PC-9 (cell line): Measurements from ENCODE around the gene APOE. TPM values are rescaled to one million over a fixed set of nuclear protein-coding genes. Genes with fewer than 3 reads are reported as not detected.

ENCODE experiments used
- BruUV-seq: library from RNA; stranded (reverse); fragments of 400-500 nt; replicated peaks from 2 replicates; lab custom pipeline; 2021; lab: Mats Ljungman, UMichigan
- CTCF ChIA-PET: fragments of 300-600 bp; sonication (Branson Sonifier 250); formaldehyde crosslinking; loops from one replicate; lab custom pipeline; 2022; ENCODE audit warnings: antibody characterized with exemption; lab: Charles Lee
- POLR2A ChIA-PET: fragments of 300-600 bp; sonication (Branson Sonifier 250); formaldehyde crosslinking; loops from one replicate; lab custom pipeline; 2022; ENCODE audit warnings: antibody characterized with exemption; ENCODE audit not compliant: unreplicated experiment; lab: Charles Lee
- DNase-seq, 2 experiments: peaks; one replicate each; pipeline versions ENCODE4 v3.0.0 to v3.0.0-alpha.2; 2015 to 2022; ENCODE audit warnings: mixed read lengths in 1 of 2
- H2AFZ ChIP-seq: fragments of 200-600 bp; sonication (generic); 2 replicates; pipeline ENCODE4 v1.8.1; 2017; ENCODE audit warnings: antibody characterized with exemption
- H3F3A ChIP-seq: fragments of 200-600 bp; sonication (generic); 2 replicates; pipeline ENCODE4 v1.8.1; 2017; ENCODE audit warnings: antibody characterized with exemption, mild to moderate bottlenecking, low read depth; ENCODE audit not compliant: insufficient read depth
- H3K27ac ChIP-seq: fragments of 200-600 bp; sonication (generic); 2 replicates; pipeline ENCODE4 v1.6.1; 2016; ENCODE audit warnings: mixed run types
- H3K27me3 ChIP-seq: fragments of 200-600 bp; sonication (generic); 2 replicates; pipeline ENCODE4 v1.6.1; 2016; ENCODE audit warnings: low read depth, mixed run types; ENCODE audit not compliant: insufficient read depth
- H3K36me3 ChIP-seq: fragments of 200-600 bp; sonication (generic); 2 replicates; pipeline ENCODE4 v1.6.1; 2016; ENCODE audit warnings: low read depth, mixed run types
- H3K4me1 ChIP-seq: fragments of 200-600 bp; sonication (generic); replicated peaks from 2 replicates; pipeline ENCODE4 v1.6.1; 2016; ENCODE audit warnings: mixed run types; ENCODE audit not compliant: insufficient read depth
- H3K4me2 ChIP-seq: fragments of 200-600 bp; sonication (generic); 2 replicates; pipeline ENCODE4 v1.6.1; 2017; ENCODE audit warnings: mixed run types
- H3K4me3 ChIP-seq: fragments of 200-600 bp; sonication (generic); 2 replicates; pipeline ENCODE4 v1.6.1; 2016; ENCODE audit warnings: mixed run types
- H3K79me2 ChIP-seq: fragments of 200-600 bp; sonication (generic); 2 replicates; pipeline ENCODE4 v1.6.1; 2017; ENCODE audit warnings: low read depth, mixed run types
- H3K9me2 ChIP-seq: fragments of 200-600 bp; sonication (generic); 2 replicates; pipeline ENCODE4 v1.8.1; 2017; ENCODE audit warnings: mild to moderate bottlenecking; ENCODE audit not compliant: insufficient read depth
- H3K9me3 ChIP-seq: fragments of 200-600 bp; sonication (generic); 2 replicates; pipeline ENCODE4 v1.8.1; 2016; ENCODE audit warnings: low read depth; ENCODE audit not compliant: insufficient read depth
- H4K20me1 ChIP-seq: fragments of 200-600 bp; sonication (generic); 2 replicates; pipeline ENCODE4 v1.8.1; 2017; ENCODE audit not compliant: insufficient read depth
- EZH2 ChIP-seq: fragments of 200-600 bp; sonication (generic); IDR thresholded peaks from 2 replicates; pipeline ENCODE4 v1.8.0; 2017; ENCODE audit warnings: antibody characterized with exemption, low read depth
- intact Hi-C: fragments of 100-400 bp; cut with micrococcal nuclease; formaldehyde crosslinking; loops from one replicate; pipeline ENCODE4 v1.10.0; 2022; ENCODE audit not compliant: unreplicated experiment
- total RNA-seq: library from RNA; stranded (reverse); gene quantifications from 2 replicates; pipeline ENCODE4 v1.2.3, GENCODE V29; 2021
- TF ChIP-seq, protein P1 (sequence below): fragments of 200-600 bp; sonication (generic); conservative IDR thresholded peaks from 2 replicates; pipeline ENCODE4 v1.6.1; 2017; ENCODE audit warnings: mixed run types, antibody characterized with exemption, mild to moderate bottlenecking, moderate library complexity

Gene APOE
- total RNA-seq, 1 experiment from 2014 or later = 11.5 TPM

DNA sequence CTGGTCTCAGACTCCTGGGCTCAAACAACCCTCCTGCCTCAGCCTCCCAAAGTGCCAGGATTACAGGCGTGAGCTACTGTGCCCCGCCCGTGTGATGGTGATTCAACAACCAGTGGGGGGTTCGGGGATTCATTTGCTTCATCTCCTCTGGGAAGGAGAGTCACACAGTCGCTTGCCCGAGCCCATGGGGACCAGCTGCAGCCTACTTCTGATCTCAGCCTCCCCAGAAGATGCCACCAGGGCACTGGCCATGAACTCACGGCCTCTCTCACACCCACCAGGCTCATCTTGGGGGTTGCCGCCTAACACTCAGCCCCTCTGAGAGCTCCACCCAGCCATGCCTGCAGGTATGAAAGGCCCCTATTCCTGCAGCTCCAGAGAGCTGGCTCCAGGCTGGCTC, 7.8 kb upstream of the APOE start:
- Histone ChIP-seq H2AFZ (no peak overlapping the region), H3K4me3 (no peak overlapping the region), H3K27ac (no peak overlapping the region), H3F3A (peaks cover 63% of the 10 kb centered on the region), H3K4me2 (no peak overlapping the region), H4K20me1 (peaks cover 38% of the 10 kb centered on the region), H3K36me3 (peaks cover 58% of the 10 kb centered on the region), H3K4me1 (peaks cover 3% of the 10 kb centered on the region; the same call in 1 of the 2 replicates), H3K9me3 (no peaks in the 10 kb centered on the region), H3K9me2 (no peaks in the 10 kb centered on the region), H3K79me2 (peaks cover 33% of the 10 kb centered on the region), H3K27me3 (no peaks in the 10 kb centered on the region)
- ChIA-PET CTCF (no interaction called here), POLR2A (interaction anchor here (0.7 kb wide), 1 partner anchor 94 kb away, joined by 13 read pairs; no protein-coding TSS in a partner anchor)
- intact Hi-C loops = no loop called here
- no peak for DNase-seq
- BruUV-seq = no TSS peak
- no peak for TF ChIP-seq EZH2

DNA sequence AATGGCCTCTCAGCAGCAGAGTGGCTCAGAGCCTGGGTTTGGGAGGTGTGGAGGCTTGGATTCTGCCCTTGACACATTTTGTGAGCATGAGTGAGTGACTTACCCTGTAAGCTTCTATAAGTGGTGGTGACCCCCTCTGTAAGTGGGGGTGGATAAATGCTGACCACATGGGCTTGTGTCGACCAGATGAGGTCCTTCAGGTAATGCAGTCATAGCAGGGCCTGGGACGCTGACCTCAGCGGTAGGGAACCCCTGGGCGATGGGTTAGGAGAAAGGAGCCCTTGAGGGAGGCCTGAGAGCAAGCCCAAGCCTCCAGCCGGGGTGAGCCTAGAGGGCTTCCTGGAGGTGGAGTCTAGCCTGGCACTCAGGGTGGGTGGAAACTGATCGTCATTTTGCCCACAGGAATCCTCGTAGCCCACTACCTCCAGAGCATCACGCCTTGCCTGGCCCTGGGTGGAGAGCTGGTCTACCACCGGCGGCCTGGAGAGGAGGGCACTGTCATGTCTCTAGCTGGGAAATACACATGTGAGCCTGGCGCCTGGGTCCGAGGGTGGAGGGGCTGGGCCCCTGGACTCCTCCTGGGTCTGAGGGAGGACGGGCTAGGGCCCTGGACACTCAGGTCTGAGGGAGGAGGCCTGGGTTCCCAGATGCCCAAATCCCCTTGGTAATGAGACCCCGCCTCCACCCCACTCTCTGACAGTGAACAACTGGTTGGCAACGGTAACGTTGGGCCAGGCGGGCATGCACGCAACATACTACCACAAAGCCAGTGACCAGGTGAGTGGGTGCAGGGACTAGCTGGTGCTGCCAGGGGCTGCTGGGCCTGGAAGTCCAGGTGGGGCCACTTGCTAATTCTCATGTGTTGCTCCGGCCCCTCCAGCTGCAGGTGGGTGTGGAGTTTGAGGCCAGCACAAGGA, 5.0 kb upstream of the APOE start:
- Histone ChIP-seq H3K4me3 (no peak overlapping the region), H3K9me3 (no peaks in the 10 kb centered on the region), H3K9me2 (no peaks in the 10 kb centered on the region), H3K36me3 (peaks cover 38% of the 10 kb centered on the region), H2AFZ (no peak overlapping the region), H3K4me2 (no peak overlapping the region), H4K20me1 (peaks cover 46% of the 10 kb centered on the region), H3K4me1 (no peaks in the 10 kb centered on the region), H3K27ac (no peak overlapping the region), H3K27me3 (no peaks in the 10 kb centered on the region), H3K79me2 (peaks cover 10% of the 10 kb centered on the region; the same call in 1 of the 2 replicates), H3F3A (peaks cover 63% of the 10 kb centered on the region)
- TF ChIP-seq, protein P1, sequence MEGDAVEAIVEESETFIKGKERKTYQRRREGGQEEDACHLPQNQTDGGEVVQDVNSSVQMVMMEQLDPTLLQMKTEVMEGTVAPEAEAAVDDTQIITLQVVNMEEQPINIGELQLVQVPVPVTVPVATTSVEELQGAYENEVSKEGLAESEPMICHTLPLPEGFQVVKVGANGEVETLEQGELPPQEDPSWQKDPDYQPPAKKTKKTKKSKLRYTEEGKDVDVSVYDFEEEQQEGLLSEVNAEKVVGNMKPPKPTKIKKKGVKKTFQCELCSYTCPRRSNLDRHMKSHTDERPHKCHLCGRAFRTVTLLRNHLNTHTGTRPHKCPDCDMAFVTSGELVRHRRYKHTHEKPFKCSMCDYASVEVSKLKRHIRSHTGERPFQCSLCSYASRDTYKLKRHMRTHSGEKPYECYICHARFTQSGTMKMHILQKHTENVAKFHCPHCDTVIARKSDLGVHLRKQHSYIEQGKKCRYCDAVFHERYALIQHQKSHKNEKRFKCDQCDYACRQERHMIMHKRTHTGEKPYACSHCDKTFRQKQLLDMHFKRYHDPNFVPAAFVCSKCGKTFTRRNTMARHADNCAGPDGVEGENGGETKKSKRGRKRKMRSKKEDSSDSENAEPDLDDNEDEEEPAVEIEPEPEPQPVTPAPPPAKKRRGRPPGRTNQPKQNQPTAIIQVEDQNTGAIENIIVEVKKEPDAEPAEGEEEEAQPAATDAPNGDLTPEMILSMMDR = no peak
- no peak for TF ChIP-seq EZH2
- peak in 1 of 2 experiments; percentile 30 for DNase-seq
- BruUV-seq = no TSS peak
- intact Hi-C loops = loop anchor here (10.0 kb wide), 1 partner anchor 154 kb away; no protein-coding TSS in a partner anchor
- ChIA-PET POLR2A (interaction anchor here (0.6 kb wide), 1 partner anchor 54 kb away, joined by 3 read pairs; the partner anchor contains the start of gene NECTIN2), CTCF (no interaction called here)

DNA sequence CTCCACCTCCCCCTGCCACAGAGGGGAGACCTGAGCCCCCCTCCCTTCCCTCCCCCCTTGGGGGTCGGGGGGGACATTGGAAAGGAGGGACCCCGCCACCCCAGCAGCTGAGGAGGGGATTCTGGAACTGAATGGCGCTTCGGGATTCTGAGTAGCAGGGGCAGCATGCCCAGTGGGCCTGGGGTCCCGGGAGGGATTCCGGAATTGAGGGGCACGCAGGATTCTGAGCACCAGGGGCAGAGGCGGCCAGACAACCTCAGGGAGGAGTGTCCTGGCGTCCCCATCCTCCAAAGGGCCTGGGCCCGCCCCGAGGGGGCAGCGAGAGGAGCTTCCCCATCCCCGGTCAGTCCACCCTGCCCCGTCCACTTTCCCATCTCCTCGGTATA, 2.4 kb upstream of the APOE start:
- 0 out of 2 replicates have a peak, but pooled peaks cover 17% of the 10 kb centered on the region for H3K36me3 ChIP-seq
- ChIA-PET POLR2A (no interaction called here), CTCF (interaction anchor here (0.7 to 1.1 kb wide), 5 partner anchors 19 to 467 kb away, joined by 3 to 5 read pairs (median 3); partner anchors contain the start of gene ERCC2)
- no peak overlapping the region for H3K4me3 ChIP-seq
- no peak overlapping the region for H2AFZ ChIP-seq
- BruUV-seq = TSS peak; percentile 28
- no peak overlapping the region for H3K4me2 ChIP-seq
- H3K4me1 ChIP-seq = no peaks in the 10 kb centered on the region; the same call in 1 of the 2 replicates
- peaks cover 72% of the 10 kb centered on the region for H3F3A ChIP-seq
- intact Hi-C loops = loop anchor here (10.0 kb wide), 1 partner anchor 152 kb away; no protein-coding TSS in a partner anchor
- no peaks in the 10 kb centered on the region for H3K9me3 ChIP-seq
- no peaks in the 10 kb centered on the region for H3K27me3 ChIP-seq
- H3K79me2 ChIP-seq = no peaks in the 10 kb centered on the region
- no peak overlapping the region for H3K27ac ChIP-seq
- DNase-seq = no peak
- no peaks in the 10 kb centered on the region for H3K9me2 ChIP-seq
- H4K20me1 ChIP-seq = peaks cover 27% of the 10 kb centered on the region; the same call in 1 of the 2 replicates
- TF ChIP-seq EZH2 = no peak
- TF ChIP-seq, protein P1 = no peak
